Stimulated activated CD4-positive, alpha-beta T cell treated with anti-CD3 and anti-CD28 coated beads, Interleukin-4, amount 100 ng/mL, for 24 hours (primary cell): ENCODE data around the gene NLRP14.

Source experiments
- DNase-seq: peaks from one replicate; pipeline ENCODE4 v3.0.0-alpha.2; 2020

Gene NLRP14

GRCh38 chr11:7056828-7057513 is 36.7 kb downstream of the NLRP14 start:
- no peak for DNase-seq

- no peak for DNase-seq
Observed at GRCh38 chr11:7057641-7058040, 37.4 kb downstream of the NLRP14 start.

GRCh38 chr11:7060868-7061267 is 40.6 kb downstream of the NLRP14 start:
- DNase-seq: no peak

- DNase-seq: no peak
Observed at GRCh38 chr11:7062534-7062933, 42.3 kb downstream of the NLRP14 start.

GRCh38 chr11:7072401-7073028 is 52.2 kb downstream of the NLRP14 start:
- no peak for DNase-seq

- DNase-seq: no peak
Observed at GRCh38 chr11:7077101-7077500, 56.8 kb downstream of the NLRP14 start.

GRCh38 chr11:7079545-7080135 is 59.4 kb downstream of the NLRP14 start:
- no peak for DNase-seq

- no peak for DNase-seq
Observed at GRCh38 chr11:7080900-7081299, 60.6 kb downstream of the NLRP14 start.

- DNase-seq: no peak
Observed at GRCh38 chr11:7081441-7081840, 61.2 kb downstream of the NLRP14 start.

GRCh38 chr11:7088921-7089320 is 68.6 kb downstream of the NLRP14 start, which contains the start of gene RBMXL2:
Gene RBMXL2 (plus strand): TSS chr11:7088998. CDS start chr11:7089121, 123 bp downstream.
- DNase-seq: no peak

- DNase-seq: no peak
Observed at GRCh38 chr11:7089328-7090251, 69.3 kb downstream of the NLRP14 start.

- DNase-seq: no peak
Observed at GRCh38 chr11:7098235-7098832, 78.1 kb downstream of the NLRP14 start.

GRCh38 chr11:7115780-7116179 is 95.5 kb downstream of the NLRP14 start:
- no peak for DNase-seq

GRCh38 chr11:7116370-7116769 is 96.1 kb downstream of the NLRP14 start:
- no peak for DNase-seq
